Measurements from ENCODE around the gene IGF2R. TPM values are rescaled to one million over a fixed set of nuclear protein-coding genes. Genes with fewer than 3 reads are reported as not detected.
"Not testable (repeated sequence)": the region's sequence is repeated elsewhere in the genome, so short reads cannot be mapped to it uniquely, and the experiment has no call there.

The IGF2R gene
- total RNA-seq = 100 to 1,000 TPM in 1 of 4 donors, 10 to 100 TPM in 3; 48.8 to 106 (median 92.3) TPM

- Histone ChIP-seq H3K27ac (peak within 1 kb of the TSS; percentile 92 to 97 (median 94)), H3K36me3 (no peaks in the 10 kb centered on the region), H3K27me3 (no peaks in the 10 kb centered on the region), H3K9me3 (no peaks in the 10 kb centered on the region), H3K4me3 (peak within 1 kb of the TSS; percentile 78 to 98 (median 92)), H3K4me1 (peaks cover 4 to 43% (median 18%) of the 10 kb centered on the region in 4 donors)
- intact Hi-C loops (cut with DNase I; ENCODE audit: low total_unique reads) = no loop called here
- 3 to 8% methylated on average over 4 to 49 of the region's 68 CpGs for WGBS, 2 donors (ENCODE audit: low coverage in 1 of 2)
- peak; percentile 96 for DNase-seq
- TF ChIP-seq POLR2AphosphoS5 (IDR thresholded peaks at IDR 0.05) (peak; percentile 61 to 92 (median 91)), EP300 (IDR thresholded peaks at IDR 0.05; ENCODE audit: low read depth) (no peak), CTCF (IDR thresholded peaks at IDR 0.05) (peak in 2 of 5 experiments; percentile 28 to 48), POLR2A (IDR thresholded peaks at IDR 0.05) (peak; percentile 90)
- in situ Hi-C loops (cut with MboI; ENCODE audit: low pct_ligation_motif_present in 1 of 4, low pct_unique_long_range_greater_than_20kb in 1 of 4, low sequenced_read_pairs in 3 of 4) = loop anchor here in 1 of 4 donors (25.0 kb wide), 1 partner anchor 281 kb away; the partner anchor contains the start of gene SOD2
Observed at GRCh38 chr6:159968295-159969203, at the start of gene IGF2R. Gene IGF2R, plus strand, starts transcription at chr6:159969082. Its CDS starts 165 bp downstream, at chr6:159969247.

- Histone ChIP-seq H3K9me3 (no peaks in the 10 kb centered on the region), H3K4me1 (no peaks in the 10 kb centered on the region), H3K36me3 (no peaks in the 10 kb centered on the region), H3K4me3 (no peak overlapping the region), H3K27ac (no peak overlapping the region), H3K27me3 (no peaks in the 10 kb centered on the region)
- no peak for TF ChIP-seq CTCF (IDR thresholded peaks at IDR 0.05)
- TF ChIP-seq EP300 (IDR thresholded peaks at IDR 0.05; ENCODE audit: low read depth) = no peak
- TF ChIP-seq POLR2A (IDR thresholded peaks at IDR 0.05) = no peak
- no peak for TF ChIP-seq POLR2AphosphoS5 (IDR thresholded peaks at IDR 0.05)
- 81 to 88% methylated on average over 6 of the region's 6 CpGs for WGBS, 2 donors (ENCODE audit: low coverage in 1 of 2)
- intact Hi-C loops (cut with DNase I; ENCODE audit: low total_unique reads) (no loop called here), in situ Hi-C loops (cut with MboI; ENCODE audit: low pct_ligation_motif_present in 1 of 4, low pct_unique_long_range_greater_than_20kb in 1 of 4, low sequenced_read_pairs in 3 of 4) (no loop called here)
- no peak for DNase-seq
Observed at GRCh38 chr6:159919800-159920199, 49.1 kb upstream of the IGF2R start.

- H3K27ac ChIP-seq; H3K36me3 ChIP-seq; intact Hi-C loops (cut with DNase I; ENCODE audit: low total_unique reads); H3K4me3 ChIP-seq; H3K27me3 ChIP-seq; H3K4me1 ChIP-seq; DNase-seq; in situ Hi-C loops (cut with MboI; ENCODE audit: low pct_ligation_motif_present in 1 of 4, low pct_unique_long_range_greater_than_20kb in 1 of 4, low sequenced_read_pairs in 3 of 4); H3K9me3 ChIP-seq: not testable (repeated sequence)
- 67 to 70% methylated on average over 2 of the region's 2 CpGs for WGBS, 2 donors (ENCODE audit: low coverage in 1 of 2)
Observed at GRCh38 chr6:159924150-159924549, 44.7 kb upstream of the IGF2R start.

- in situ Hi-C loops (cut with MboI; ENCODE audit: low pct_ligation_motif_present in 1 of 4, low pct_unique_long_range_greater_than_20kb in 1 of 4, low sequenced_read_pairs in 3 of 4) (loop anchor here in 1 of 4 donors (25.0 kb wide), 1 partner anchor 764 kb away; the partner anchor contains the start of gene FNDC1), intact Hi-C loops (cut with DNase I; ENCODE audit: low total_unique reads) (no loop called here)
- Histone ChIP-seq H3K9me3 (no peaks in the 10 kb centered on the region), H3K4me3 (no peak overlapping the region), H3K27me3 (no peaks in the 10 kb centered on the region), H3K4me1 (peaks cover 0 to 3% (median 0%) of the 10 kb centered on the region in 4 donors), H3K27ac (no peak overlapping the region), H3K36me3 (no peaks in the 10 kb centered on the region)
- 78 to 81% methylated on average over 4 to 5 of the region's 5 CpGs for WGBS, 2 donors (ENCODE audit: low coverage in 1 of 2)
- TF ChIP-seq EP300 (IDR thresholded peaks at IDR 0.05; ENCODE audit: low read depth) (no peak), POLR2A (IDR thresholded peaks at IDR 0.05) (no peak), CTCF (IDR thresholded peaks at IDR 0.05) (no peak), POLR2AphosphoS5 (IDR thresholded peaks at IDR 0.05) (no peak)
- DNase-seq = no peak
Observed at GRCh38 chr6:159926542-159927203, 42.2 kb upstream of the IGF2R start.
